ENCODE measurements around the gene PROSER3.
"Not testable (repeated sequence)": the region's sequence is repeated elsewhere in the genome, so short reads cannot be mapped to it uniquely, and the experiment has no call there.

GRCh38 chr19:35724132-35724531 lies 33.8 kb upstream of the PROSER3 start:
- not testable (repeated sequence) for TF ChIP-seq CTCF, EP300 (IDR thresholded peaks at IDR 0.05)

All from tibial nerve (tissue), 4 donors.